ENCODE results near the gene NEURL1B.

NEURL1B gene

GRCh38 chr5:172687940-172688339, 46.9 kb downstream of the NEURL1B start:
- Histone ChIP-seq H3K9me3 (ENCODE audit: insufficient read depth, low read depth, low read length) (no peaks in the 10 kb centered on the region), H4K20me1 (ENCODE audit: insufficient read depth, low read length, poor library complexity, severe bottlenecking) (no peaks in the 10 kb centered on the region), H3K27me3 (ENCODE audit: insufficient read depth, low read length, poor library complexity, severe bottlenecking) (no peaks in the 10 kb centered on the region), H3K36me3 (ENCODE audit: insufficient read depth, low read length) (no peaks in the 10 kb centered on the region), H3K4me2 (ENCODE audit: low read depth, low read length, poor library complexity, severe bottlenecking) (peak overlapping the region; percentile 47), H3K4me1 (ENCODE audit: insufficient read depth, low read length, poor library complexity, severe bottlenecking) (peaks cover 19% of the 10 kb centered on the region), H3F3A (ENCODE audit: low read depth) (no peaks in the 10 kb centered on the region), H2AFZ (ENCODE audit: low read length) (no peak overlapping the region), H3K9ac (ENCODE audit: low read depth, low read length, poor library complexity, severe bottlenecking) (peak overlapping the region; percentile 65), H3K4me3 (ENCODE audit: low read length, poor library complexity, severe bottlenecking) (peak overlapping the region; percentile 14), H3K79me2 (ENCODE audit: insufficient read depth, low read length) (no peaks in the 10 kb centered on the region), H3K9me2 (replicated peaks; ENCODE audit: low read depth, low read length) (no peaks in the 10 kb centered on the region)
- TF ChIP-seq EZH2phosphoT487 (IDR thresholded peaks at IDR 0.05; ENCODE audit: borderline replicate concordance) (no peak), CTCF (conservative IDR thresholded peaks at IDR 0.05; ENCODE audit: low read length) (no peak)

- H4K20me1 ChIP-seq (ENCODE audit: insufficient read depth, low read length, poor library complexity, severe bottlenecking): no peaks in the 10 kb centered on the region
- H3K36me3 ChIP-seq (ENCODE audit: insufficient read depth, low read length): no peaks in the 10 kb centered on the region
- peak overlapping the region; percentile 65 for H3K9ac ChIP-seq (ENCODE audit: low read depth, low read length, poor library complexity, severe bottlenecking)
- peak overlapping the region; percentile 48; the same call in 1 of the 2 replicates for H2AFZ ChIP-seq (ENCODE audit: low read length)
- no peaks in the 10 kb centered on the region for H3K27me3 ChIP-seq (ENCODE audit: insufficient read depth, low read length, poor library complexity, severe bottlenecking)
- H3K4me1 ChIP-seq (ENCODE audit: insufficient read depth, low read length, poor library complexity, severe bottlenecking): peaks cover 19% of the 10 kb centered on the region
- H3K79me2 ChIP-seq (ENCODE audit: insufficient read depth, low read length): no peaks in the 10 kb centered on the region
- no peaks in the 10 kb centered on the region for H3K9me3 ChIP-seq (ENCODE audit: insufficient read depth, low read depth, low read length)
- no peak for TF ChIP-seq EZH2phosphoT487 (IDR thresholded peaks at IDR 0.05; ENCODE audit: borderline replicate concordance)
- no peaks in the 10 kb centered on the region for H3F3A ChIP-seq (ENCODE audit: low read depth)
- H3K4me3 ChIP-seq (ENCODE audit: low read length, poor library complexity, severe bottlenecking): peak overlapping the region; percentile 23
- H3K9me2 ChIP-seq (replicated peaks; ENCODE audit: low read depth, low read length): no peaks in the 10 kb centered on the region
- peak overlapping the region; percentile 47 for H3K4me2 ChIP-seq (ENCODE audit: low read depth, low read length, poor library complexity, severe bottlenecking)
These were observed 47.5 kb downstream of the NEURL1B start for GRCh38 chr5:172688349-172689217.

GRCh38 chr5:172689218-172689572, 48.1 kb downstream of the NEURL1B start:
- Histone ChIP-seq H3K9ac (ENCODE audit: low read depth, low read length, poor library complexity, severe bottlenecking) (peak overlapping the region; percentile 65), H3K79me2 (ENCODE audit: insufficient read depth, low read length) (no peaks in the 10 kb centered on the region), H3K9me2 (replicated peaks; ENCODE audit: low read depth, low read length) (no peaks in the 10 kb centered on the region), H3F3A (ENCODE audit: low read depth) (no peaks in the 10 kb centered on the region), H2AFZ (ENCODE audit: low read length) (no peak overlapping the region), H3K27me3 (ENCODE audit: insufficient read depth, low read length, poor library complexity, severe bottlenecking) (no peaks in the 10 kb centered on the region), H3K9me3 (ENCODE audit: insufficient read depth, low read depth, low read length) (no peaks in the 10 kb centered on the region), H3K36me3 (ENCODE audit: insufficient read depth, low read length) (no peaks in the 10 kb centered on the region), H3K4me1 (ENCODE audit: insufficient read depth, low read length, poor library complexity, severe bottlenecking) (peaks cover 19% of the 10 kb centered on the region), H3K4me2 (ENCODE audit: low read depth, low read length, poor library complexity, severe bottlenecking) (peak overlapping the region; percentile 47), H3K4me3 (ENCODE audit: low read length, poor library complexity, severe bottlenecking) (no peak overlapping the region), H4K20me1 (ENCODE audit: insufficient read depth, low read length, poor library complexity, severe bottlenecking) (no peaks in the 10 kb centered on the region)
- no peak for TF ChIP-seq CTCF (conservative IDR thresholded peaks at IDR 0.05; ENCODE audit: low read length)
- TF ChIP-seq EZH2phosphoT487 (IDR thresholded peaks at IDR 0.05; ENCODE audit: borderline replicate concordance): no peak

All from Loucy (cell line).